Endothelial cell of umbilical vein (primary cell): ENCODE measurements around the gene DSCAML1. TPM values are rescaled to one million over a fixed set of nuclear protein-coding genes. Genes with fewer than 3 reads are reported as not detected.

ENCODE experiments used
- BruUV-seq: library from RNA; stranded (reverse); fragments of 400-500 nt; replicated peaks from 2 replicates; lab custom pipeline; 2021; lab: Mats Ljungman, UMichigan
- CTCF ChIA-PET: fragments of 300-600, 350-600 bp; sonication (Branson Sonifier 250); formaldehyde crosslinking; loops from one replicate; lab custom pipeline; 2021; ENCODE audit warnings: antibody characterized with exemption, inconsistent platforms; lab: Charles Lee
- POLR2A ChIA-PET: fragments of 300-600, 350-600 bp; sonication (Branson Sonifier 250); formaldehyde crosslinking; loops from one replicate; lab custom pipeline; 2021; ENCODE audit warnings: antibody characterized with exemption, inconsistent platforms; lab: Charles Lee
- DNase-seq: peaks from one replicate; pipeline ENCODE4 v3.0.0-alpha.2; 2011; ENCODE audit warnings: low read depth, low spot score
- FAIRE-seq: peaks from 2 replicates; lab custom pipeline; 2011; peaks lifted over from hg19 to GRCh38; lab: Jason Lieb, UNC
- H2AFZ ChIP-seq: 2 replicates; pipeline ENCODE4 v1.6.0; 2012; ENCODE audit warnings: low read depth, low read length, control low read depth, inconsistent platforms
- H3K27ac ChIP-seq: 2 replicates; pipeline ENCODE4 v1.5.1; 2011; ENCODE audit warnings: low read depth, mild to moderate bottlenecking, control low read depth, low read length, moderate library complexity; ENCODE audit not compliant: insufficient read depth
- H3K27me3 ChIP-seq, 2 experiments: 2 replicates each; pipeline versions ENCODE4 v1.6.0 to v1.6.1; 2011; ENCODE audit warnings: low read length in 2 of 2, mixed read lengths in 1 of 2; ENCODE audit not compliant: control insufficient read depth in 2 of 2, insufficient read depth in 2 of 2
- H3K36me3 ChIP-seq, 2 experiments: 2 replicates in 1 of 2; 3 replicates in 1 of 2; pipeline ENCODE4 v1.5.1; 2011; ENCODE audit warnings: low read length in 2 of 2, mild to moderate bottlenecking in 1 of 2, moderate library complexity in 1 of 2; ENCODE audit not compliant: control insufficient read depth in 2 of 2, insufficient read depth in 2 of 2; ENCODE audit errors: extremely low read depth in 1 of 2
- H3K4me1 ChIP-seq: 3 replicates; pipeline ENCODE4 v1.5.1; 2011; ENCODE audit warnings: mild to moderate bottlenecking, low read length; ENCODE audit not compliant: control insufficient read depth, insufficient read depth; ENCODE audit errors: extremely low read depth
- H3K4me2 ChIP-seq: 2 replicates; pipeline ENCODE4 v1.6.1; 2011; ENCODE audit warnings: low read length, control low read depth, mixed read lengths; ENCODE audit not compliant: insufficient read depth
- H3K4me3 ChIP-seq, 3 experiments: fragments of 200-600 bp in 1 of 3; sonication (generic), shearing (Covaris generic) in 1 of 3; replicated peaks in 1 of 3; 2 replicates each; pipeline ENCODE4 v1.5.1; 2011 to 2016; ENCODE audit warnings: control low read depth in 3 of 3, low read length in 3 of 3, mild to moderate bottlenecking in 2 of 3, inconsistent platforms in 1 of 3, low read depth in 1 of 3, moderate library complexity in 1 of 3; ENCODE audit not compliant: insufficient read depth in 1 of 3
- H3K79me2 ChIP-seq: 2 replicates; pipeline ENCODE4 v1.6.0; 2012; ENCODE audit warnings: low read length, inconsistent platforms; ENCODE audit not compliant: control insufficient read depth, insufficient read depth
- H3K9ac ChIP-seq: replicated peaks from 2 replicates; pipeline ENCODE3; 2011; ENCODE audit warnings: low read length, control low read depth; ENCODE audit not compliant: insufficient read depth; ENCODE audit errors: extremely low read depth
- H3K9me1 ChIP-seq: replicated peaks from 3 replicates; pipeline ENCODE4 v1.6.0; 2011; ENCODE audit warnings: mild to moderate bottlenecking, low read length; ENCODE audit not compliant: control insufficient read depth, insufficient read depth; ENCODE audit errors: extremely low read depth
- H3K9me3 ChIP-seq: replicated peaks from 2 replicates; pipeline ENCODE4 v1.5.1; 2012; ENCODE audit warnings: low read length, inconsistent platforms; ENCODE audit not compliant: control insufficient read depth, insufficient read depth
- H4K20me1 ChIP-seq: replicated peaks from 2 replicates; pipeline ENCODE3; 2011; ENCODE audit warnings: mild to moderate bottlenecking, low read length; ENCODE audit not compliant: control insufficient read depth, insufficient read depth; ENCODE audit errors: extremely low read depth
- EZH2 ChIP-seq: IDR thresholded peaks from 2 replicates; pipeline ENCODE4 v1.6.1; 2012; ENCODE audit warnings: borderline replicate concordance, low read depth, mild to moderate bottlenecking, moderate library complexity, low read length, inconsistent platforms; ENCODE audit not compliant: severe bottlenecking
- FOS ChIP-seq: IDR thresholded peaks from 2 replicates; pipeline ENCODE4 v1.6.1; 2011; ENCODE audit warnings: mild to moderate bottlenecking, low read length, moderate library complexity, borderline replicate concordance; ENCODE audit not compliant: insufficient read depth
- GATA2 ChIP-seq: IDR thresholded peaks from 2 replicates; pipeline ENCODE4 v1.7.0; 2011; ENCODE audit warnings: low read depth, mild to moderate bottlenecking, moderate library complexity, mixed read lengths, low read length; ENCODE audit not compliant: insufficient read length, insufficient read depth
- JUN ChIP-seq: IDR thresholded peaks from 2 replicates; pipeline ENCODE4 v1.6.1; 2011; ENCODE audit warnings: borderline replicate concordance, low read depth; ENCODE audit not compliant: insufficient read length, insufficient read depth
- MYC ChIP-seq: IDR thresholded peaks from one replicate; pipeline ENCODE4 v1.6.1; 2011; ENCODE audit warnings: mild to moderate bottlenecking, low read depth, low read length
- POLR2A ChIP-seq: IDR thresholded peaks from 2 replicates; pipeline ENCODE4 v1.6.1; 2012; ENCODE audit warnings: low read depth, mild to moderate bottlenecking, control low read depth, low read length
- POLR2AphosphoS5 ChIP-seq: IDR thresholded peaks from 2 replicates; pipeline ENCODE4 v1.6.1; 2012; ENCODE audit warnings: low read depth, mild to moderate bottlenecking, control low read depth, low read length, moderate library complexity; ENCODE audit not compliant: insufficient read depth
- dilution Hi-C: fragments of 300-500 bp; cut with MboI; formaldehyde crosslinking; loops from one replicate; pipeline ENCODE4 v1.15.0; 2019; ENCODE audit warnings: low sequenced_read_pairs; ENCODE audit not compliant: extremely low pct_ligation_motif_present
- intact Hi-C: fragments of 100-400 bp; cut with micrococcal nuclease; formaldehyde crosslinking; loops from one replicate; pipeline ENCODE4 v1.10.0; 2022
- polyA plus RNA-seq, 4 experiments: library from polyadenylated mRNA; depleted of rRNA in 3 of 4; stranded (reverse) in 3 of 4; unstranded in 1 of 4; fragments of >200 nt; gene quantifications; 2 replicates each; pipeline versions ENCODE4 v1.2.1 to v1.2.3, GENCODE V29; 2011 to 2012; ENCODE audit warnings: missing spikeins in 1 of 4
- total RNA-seq: library from RNA; stranded (reverse); gene quantifications from 2 replicates; pipeline ENCODE4 v1.2.3, GENCODE V29; 2021
- TF ChIP-seq, protein P1 (sequence below), 2 donors: IDR thresholded peaks; 1 replicate in 1 of 2; 2 replicates in 1 of 2; pipeline ENCODE4 v1.5.1; 2011; ENCODE audit warnings: low read length in 2 of 2, mild to moderate bottlenecking in 2 of 2, moderate library complexity in 2 of 2, control low read depth in 1 of 2, inconsistent platforms in 1 of 2, low read depth in 1 of 2; ENCODE audit not compliant: insufficient read depth in 1 of 2; ENCODE audit errors: extremely low read depth in 1 of 2
- TF ChIP-seq, protein P2 (sequence below): IDR thresholded peaks from 2 replicates; pipeline ENCODE4 v1.6.1; 2011; ENCODE audit not compliant: insufficient read depth, insufficient read length

Gene DSCAML1
- total and polyA plus RNA-seq, 2 donors (not counting 3 experiments of a cell fraction or from before 2014, with no cell fraction given): not detected

DNA sequence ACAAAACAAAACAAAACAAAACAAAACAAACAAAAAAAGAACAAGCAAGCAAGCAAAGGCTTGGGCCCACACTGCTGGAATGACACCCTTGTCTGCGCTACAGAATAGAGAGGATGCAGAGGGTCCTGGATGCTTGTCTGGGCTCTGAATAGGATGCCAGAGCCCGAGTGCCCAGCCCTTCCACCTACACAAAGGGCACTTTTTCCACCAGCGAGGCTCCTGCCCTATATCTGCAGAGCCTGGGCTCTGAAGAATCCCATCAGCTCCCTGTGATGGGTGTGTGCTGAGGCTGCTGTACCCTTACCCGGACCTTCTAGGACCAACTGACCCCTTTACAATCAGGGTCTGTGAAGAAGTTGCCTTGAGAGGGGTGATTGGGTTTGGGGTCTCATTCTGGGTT, 221.2 kb downstream of the DSCAML1 start:
- Histone ChIP-seq H3K9me3 (no peaks in the 10 kb centered on the region), H3K9ac (no peak overlapping the region), H2AFZ (no peak overlapping the region), H3K9me1 (no peaks in the 10 kb centered on the region), H3K27ac (no peak overlapping the region), H3K4me1 (no peaks in the 10 kb centered on the region), H4K20me1 (no peaks in the 10 kb centered on the region), H3K36me3 (no peaks in the 10 kb centered on the region), H3K79me2 (no peaks in the 10 kb centered on the region), H3K27me3 (no peaks in the 10 kb centered on the region), H3K4me2 (no peak overlapping the region), H3K4me3 (no peak overlapping the region)
- FAIRE-seq (no peak), DNase-seq (no peak)
- ChIA-PET CTCF (no interaction called here), POLR2A (no interaction called here)
- intact Hi-C loops: no loop called here
- no peak for TF ChIP-seq EZH2
- TF ChIP-seq POLR2AphosphoS5: no peak
- TF ChIP-seq JUN: no peak
- TF ChIP-seq FOS: no peak
- TF ChIP-seq, protein P1, sequence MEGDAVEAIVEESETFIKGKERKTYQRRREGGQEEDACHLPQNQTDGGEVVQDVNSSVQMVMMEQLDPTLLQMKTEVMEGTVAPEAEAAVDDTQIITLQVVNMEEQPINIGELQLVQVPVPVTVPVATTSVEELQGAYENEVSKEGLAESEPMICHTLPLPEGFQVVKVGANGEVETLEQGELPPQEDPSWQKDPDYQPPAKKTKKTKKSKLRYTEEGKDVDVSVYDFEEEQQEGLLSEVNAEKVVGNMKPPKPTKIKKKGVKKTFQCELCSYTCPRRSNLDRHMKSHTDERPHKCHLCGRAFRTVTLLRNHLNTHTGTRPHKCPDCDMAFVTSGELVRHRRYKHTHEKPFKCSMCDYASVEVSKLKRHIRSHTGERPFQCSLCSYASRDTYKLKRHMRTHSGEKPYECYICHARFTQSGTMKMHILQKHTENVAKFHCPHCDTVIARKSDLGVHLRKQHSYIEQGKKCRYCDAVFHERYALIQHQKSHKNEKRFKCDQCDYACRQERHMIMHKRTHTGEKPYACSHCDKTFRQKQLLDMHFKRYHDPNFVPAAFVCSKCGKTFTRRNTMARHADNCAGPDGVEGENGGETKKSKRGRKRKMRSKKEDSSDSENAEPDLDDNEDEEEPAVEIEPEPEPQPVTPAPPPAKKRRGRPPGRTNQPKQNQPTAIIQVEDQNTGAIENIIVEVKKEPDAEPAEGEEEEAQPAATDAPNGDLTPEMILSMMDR (IDR thresholded peaks at IDR 0.05; ENCODE audit: extremely low read depth in 1 of 2, insufficient read depth in 1 of 2, low read depth in 1 of 2, low read length in 2 of 2): no peak
- TF ChIP-seq, protein P2, sequence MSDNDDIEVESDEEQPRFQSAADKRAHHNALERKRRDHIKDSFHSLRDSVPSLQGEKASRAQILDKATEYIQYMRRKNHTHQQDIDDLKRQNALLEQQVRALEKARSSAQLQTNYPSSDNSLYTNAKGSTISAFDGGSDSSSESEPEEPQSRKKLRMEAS: no peak
- no peak for TF ChIP-seq POLR2A
- no peak for TF ChIP-seq GATA2
- TF ChIP-seq MYC: no peak
- dilution Hi-C loops: no loop called here
- no TSS peak for BruUV-seq
